NCI-H2227 (cell line): ENCODE measurements around the gene MATK.

ENCODE experiments used
- DNase-seq: peaks from one replicate; lab custom pipeline; 2025; ENCODE audit not compliant: unreplicated experiment; lab: John Stamatoyannopoulos, UW

The MATK gene

DNA sequence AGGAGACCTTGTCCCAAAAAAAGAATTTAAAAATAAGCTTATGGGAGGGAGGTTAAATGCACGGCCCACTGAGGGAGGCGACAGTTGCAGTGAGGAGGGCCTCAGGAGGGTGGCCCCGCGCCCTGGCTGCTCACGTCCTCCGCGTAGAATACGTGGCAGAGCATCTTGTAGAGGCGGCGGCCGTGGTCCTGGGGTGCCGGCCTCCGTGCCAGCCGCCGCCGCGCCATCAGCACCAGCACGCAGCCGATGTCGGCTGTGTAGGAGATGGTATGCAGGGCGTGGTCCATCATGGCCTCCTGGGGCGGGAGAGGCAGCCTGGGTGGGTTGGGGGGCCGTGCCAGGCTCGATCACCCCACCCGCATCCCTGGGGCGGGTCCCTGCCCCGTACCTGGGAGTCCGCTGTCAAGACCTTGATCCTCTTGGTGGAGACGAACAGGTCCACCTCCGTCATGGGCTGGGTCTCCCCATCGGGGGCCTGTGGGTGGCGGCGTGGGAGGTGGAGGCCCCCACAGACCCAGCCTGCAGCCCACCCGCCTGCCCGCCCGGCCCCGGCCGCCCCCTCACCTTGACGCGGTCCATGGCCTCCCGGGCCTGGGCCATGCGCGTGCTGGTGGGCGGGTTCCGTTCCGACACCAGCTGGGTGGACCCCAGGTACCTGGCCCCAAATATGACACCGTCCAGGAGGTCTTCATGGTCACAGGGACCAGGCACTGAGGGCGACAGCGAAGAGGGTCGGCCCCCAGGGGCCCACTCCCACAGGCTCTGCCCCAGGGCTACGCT lies 32.4 kb downstream of the MATK start:
- no peak for DNase-seq

DNA sequence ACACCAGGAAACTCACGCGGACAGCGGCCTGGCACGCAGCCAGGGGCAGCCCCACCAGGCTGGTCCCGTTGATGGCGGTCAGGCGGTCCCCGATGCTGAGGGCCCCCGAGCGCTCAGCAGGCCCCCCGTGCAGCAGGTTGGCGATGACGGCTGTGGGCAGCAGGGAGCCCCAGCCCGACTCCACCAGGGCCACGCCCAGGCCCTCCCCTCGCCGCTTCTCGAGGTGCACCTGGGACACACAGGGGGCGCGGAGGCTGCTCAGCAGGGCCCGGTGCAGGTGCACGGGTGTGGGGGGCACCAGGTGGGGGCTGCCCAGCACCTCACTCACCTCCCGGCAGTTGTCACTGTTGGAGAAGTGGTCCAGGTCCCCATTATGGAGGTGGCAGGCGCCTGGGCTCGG lies 33.7 kb downstream of the MATK start:
- DNase-seq, result no peak

DNA sequence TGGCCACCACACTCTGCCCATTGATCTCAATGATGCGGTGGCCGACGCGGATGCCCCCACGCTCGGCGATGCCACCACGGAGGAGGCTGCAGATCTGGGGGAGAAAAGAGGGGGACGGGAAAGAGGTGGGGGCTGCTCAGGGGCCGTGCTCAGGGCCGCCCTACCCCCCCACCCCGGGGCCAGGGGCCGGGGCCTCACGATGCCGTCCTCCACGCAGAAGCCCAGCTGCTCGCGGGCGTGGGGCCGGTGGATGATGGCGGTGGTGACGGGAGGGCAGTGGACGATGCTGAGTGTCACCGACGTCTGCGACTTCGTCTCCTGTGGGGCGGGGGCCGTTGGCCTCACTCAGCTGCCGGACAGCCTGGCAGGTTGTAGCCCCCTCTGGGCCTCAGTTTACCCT lies 34.9 kb downstream of the MATK start:
- no peak for DNase-seq

DNA sequence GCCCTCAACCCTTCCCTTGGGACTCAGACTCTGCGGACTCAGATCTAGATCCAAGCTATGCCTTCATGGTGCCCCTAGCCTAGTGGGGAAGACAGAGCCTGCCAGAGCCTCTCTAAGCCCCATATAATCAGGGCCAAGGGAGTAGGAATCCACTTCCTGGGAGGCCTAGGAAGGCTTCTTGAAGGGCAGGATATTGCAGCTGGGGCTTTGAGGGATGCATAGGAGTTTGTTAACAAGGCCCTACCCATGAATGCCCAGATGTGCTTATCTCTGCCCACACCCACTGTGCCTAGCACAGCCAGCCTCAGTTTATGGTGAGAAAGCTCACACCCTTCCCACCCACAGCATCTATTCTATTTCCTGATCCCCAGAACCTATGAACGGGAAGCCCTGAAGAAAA lies 36.0 kb downstream of the MATK start:
- no peak for DNase-seq

DNA sequence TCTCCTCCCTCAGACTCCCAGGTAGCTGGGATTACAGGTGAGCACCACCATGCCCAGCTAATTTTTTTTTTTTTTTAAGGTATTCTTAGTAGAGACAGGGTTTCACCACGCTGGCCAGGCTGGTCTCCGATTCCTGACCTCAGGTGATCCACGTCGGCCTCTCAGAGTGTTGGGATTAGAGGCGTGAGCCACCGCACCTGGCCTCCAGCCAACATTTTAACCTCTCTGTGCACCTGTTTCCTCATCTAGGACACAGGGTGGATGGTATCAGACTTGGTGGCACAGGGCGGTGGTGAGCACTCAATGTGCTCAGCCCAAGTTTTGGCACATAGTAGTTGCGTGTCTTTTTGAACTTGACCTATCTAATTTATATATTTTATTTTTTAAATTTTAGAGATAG lies 37.2 kb downstream of the MATK start:
- no peak for DNase-seq

DNA sequence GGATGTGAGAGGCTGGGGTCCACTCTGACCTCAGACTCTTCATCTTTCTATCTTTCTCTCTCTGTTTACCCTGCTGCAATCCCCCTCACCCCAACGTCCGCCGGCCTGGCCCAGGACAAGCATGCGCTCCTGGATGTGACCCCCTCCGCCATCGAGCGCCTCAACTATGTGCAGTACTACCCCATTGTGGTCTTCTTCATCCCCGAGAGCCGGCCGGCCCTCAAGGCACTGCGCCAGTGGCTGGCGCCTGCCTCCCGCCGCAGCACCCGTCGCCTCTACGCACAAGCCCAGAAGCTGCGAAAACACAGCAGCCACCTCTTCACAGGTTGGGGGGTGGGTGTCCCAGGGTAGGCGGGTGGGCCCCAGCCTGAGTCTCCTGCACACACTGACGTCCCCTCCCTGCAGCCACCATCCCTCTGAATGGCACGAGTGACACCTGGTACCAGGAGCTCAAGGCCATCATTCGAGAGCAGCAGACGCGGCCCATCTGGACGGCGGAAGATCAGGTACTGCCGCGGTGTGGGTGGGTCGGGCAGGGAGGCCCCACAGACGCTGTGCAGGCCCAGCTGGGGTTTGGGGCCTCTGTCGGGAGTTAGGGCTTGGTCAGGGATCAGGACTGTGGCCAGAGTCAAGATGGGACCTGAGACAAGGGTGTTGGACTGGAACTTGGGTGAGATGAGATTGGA lies 39.7 kb downstream of the MATK start:
- no peak for DNase-seq

DNA sequence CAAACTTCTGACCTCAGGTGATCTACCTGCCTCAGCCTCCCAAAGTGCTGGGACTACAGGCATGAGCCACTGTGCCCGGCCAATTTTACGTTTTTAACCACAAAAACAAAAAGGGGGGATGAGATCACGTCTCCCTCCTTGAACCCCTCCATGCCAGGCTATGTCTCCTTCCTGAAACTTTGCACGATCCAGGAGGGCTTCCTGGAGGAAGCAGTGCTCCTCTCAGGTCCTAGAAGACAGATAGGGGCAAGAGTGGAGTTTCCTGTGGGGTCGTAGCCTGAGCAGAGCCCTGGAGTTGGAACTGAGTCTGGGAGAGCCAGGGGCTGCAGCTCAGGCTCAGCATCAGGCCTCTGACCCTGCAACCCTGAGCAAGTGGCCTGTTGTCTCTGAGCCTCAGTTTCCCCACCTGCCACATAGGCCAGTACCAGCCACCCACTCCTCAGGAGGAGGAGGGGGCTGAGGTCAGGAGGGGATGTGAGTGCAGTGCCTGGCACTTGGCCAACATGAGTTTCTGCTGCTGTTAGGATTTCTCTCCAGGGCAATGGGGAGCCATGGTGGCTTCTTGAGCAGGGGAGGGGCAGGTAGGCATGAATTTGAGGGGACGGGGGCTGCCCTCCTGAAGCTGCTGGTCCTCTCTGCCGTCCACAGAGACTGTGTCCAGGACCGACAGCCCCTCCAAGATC lies 40.7 kb downstream of the MATK start:
- no peak for DNase-seq

DNA sequence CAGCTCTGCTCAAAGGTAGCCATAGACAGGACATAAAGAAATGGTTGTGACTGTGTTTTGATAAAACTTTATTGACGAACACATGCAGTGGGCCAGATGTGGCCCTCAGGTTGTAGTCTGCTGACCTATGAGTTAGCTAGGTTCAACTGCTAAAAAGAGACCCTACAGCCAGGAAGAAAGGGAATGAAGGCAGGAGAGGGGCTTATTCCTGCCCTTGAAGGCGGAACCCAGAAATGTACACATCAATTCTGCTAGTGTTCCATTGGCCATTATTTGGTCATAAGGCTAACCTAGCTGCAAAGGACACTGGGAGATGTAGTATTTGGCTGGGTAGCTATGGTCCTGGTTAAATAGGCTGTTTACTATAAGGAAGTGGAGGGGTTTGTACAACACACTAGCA lies 42.7 kb downstream of the MATK start:
- no peak for DNase-seq

DNA sequence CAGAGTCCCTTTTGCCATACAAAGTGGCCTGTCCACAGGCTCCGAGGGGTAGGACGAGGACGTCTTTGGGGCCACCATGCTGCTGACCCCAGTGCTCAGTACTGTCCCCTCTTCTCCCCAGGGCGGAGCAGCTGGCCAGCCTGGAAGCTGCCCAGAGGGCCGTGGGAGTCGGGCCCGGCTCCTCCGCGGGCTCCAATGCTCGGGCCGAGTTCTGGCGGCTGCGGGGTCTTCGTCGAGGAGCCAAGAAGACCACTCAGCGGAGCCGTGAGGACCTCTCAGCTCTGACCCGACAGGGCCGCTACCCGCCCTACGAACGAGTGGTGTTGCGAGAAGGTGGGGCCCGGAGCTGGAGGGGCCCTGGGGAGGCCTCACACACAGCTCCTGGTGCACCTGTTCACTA lies 45.8 kb downstream of the MATK start:
- DNase-seq, result no peak

DNA sequence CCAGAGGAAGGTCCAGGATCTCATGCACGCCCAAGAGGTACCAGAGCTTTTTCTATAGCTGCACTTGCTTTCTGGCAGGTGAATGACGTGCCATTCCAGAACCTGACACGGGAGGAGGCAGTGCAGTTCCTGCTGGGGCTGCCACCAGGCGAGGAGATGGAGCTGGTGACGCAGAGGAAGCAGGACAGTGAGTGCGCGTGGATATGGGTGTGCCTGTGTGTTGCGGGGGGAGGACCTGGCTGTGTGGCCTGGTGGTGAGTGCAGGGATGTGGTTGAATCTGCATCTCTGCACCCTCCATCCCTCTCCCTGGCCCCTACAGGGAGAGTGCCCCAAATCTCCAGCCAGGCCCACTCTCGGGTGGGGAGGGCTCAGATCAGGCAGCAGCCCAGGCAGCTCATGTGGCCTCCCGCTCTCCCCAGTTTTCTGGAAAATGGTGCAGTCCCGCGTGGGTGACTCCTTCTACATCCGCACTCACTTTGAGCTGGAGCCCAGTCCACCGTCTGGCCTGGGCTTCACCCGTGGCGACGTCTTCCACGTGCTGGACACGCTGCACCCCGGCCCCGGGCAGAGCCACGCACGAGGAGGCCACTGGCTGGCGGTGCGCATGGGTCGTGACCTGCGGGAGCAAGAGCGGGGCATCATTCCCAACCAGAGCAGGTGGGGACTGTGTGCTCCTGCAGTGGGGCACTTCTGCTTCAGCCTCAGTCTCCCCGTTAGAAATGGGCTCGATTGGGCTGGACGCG lies 47.5 kb downstream of the MATK start:
- DNase-seq, result no peak

DNA sequence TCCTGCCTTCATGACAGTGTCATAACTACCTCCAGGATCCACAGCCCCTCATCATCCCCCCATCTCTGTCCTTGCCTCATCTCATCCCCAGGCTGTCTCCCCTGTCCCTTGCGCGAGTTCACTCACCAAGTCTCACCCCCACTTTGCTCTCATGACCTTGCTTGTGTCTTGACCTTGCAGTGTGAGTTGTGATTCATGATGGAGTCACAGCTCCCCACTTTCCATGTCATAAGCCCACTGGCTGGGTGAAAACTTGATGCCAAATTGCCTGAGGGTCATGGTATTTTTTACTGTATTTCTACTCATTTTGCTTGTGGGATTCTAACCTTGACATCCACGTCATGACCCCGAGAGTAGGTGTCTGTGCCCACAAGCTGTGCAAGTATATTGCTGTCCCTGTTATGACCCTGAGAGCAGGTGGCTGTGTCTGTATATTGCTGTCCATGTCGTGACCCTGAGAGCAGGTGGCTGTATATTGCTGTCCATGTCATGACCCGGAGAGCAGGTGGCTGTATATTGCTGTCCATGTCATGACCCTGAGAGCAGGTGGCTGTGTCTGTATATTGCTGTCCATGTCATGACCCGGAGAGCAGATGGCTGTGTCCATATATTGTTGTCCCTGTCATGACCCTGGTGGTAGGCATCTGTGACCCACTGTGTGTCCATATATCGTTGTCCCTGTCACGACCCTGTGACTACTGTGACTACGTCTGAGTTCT lies 48.5 kb downstream of the MATK start:
- no peak for DNase-seq

DNA sequence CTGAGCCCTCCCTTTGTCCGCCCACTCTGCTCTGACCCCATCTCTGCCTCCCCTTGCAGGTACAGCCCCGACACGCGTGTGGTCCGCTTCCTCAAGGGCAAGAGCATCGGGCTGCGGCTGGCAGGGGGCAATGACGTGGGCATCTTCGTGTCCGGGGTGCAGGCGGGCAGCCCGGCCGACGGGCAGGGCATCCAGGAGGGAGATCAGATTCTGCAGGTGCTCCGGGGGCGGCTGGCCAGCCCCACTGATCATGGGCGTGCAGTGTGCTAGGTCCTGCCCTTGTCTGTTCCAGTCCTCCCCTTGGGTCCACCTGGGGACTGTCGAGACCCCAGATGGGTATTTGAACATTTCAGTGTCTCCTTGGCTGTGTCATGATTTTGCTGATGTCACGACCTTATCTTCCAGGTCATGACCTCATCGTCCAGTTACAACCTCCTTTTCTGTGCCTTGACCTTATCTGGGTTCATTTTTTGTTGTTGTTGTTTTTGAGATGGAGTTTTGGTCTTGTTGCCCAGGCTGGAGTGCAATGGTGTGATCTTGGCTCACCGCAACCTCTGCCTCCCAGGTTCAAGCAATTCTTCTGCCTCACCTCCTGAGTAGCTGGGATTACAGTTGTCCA lies 50.0 kb downstream of the MATK start:
- DNase-seq, result no peak

DNA sequence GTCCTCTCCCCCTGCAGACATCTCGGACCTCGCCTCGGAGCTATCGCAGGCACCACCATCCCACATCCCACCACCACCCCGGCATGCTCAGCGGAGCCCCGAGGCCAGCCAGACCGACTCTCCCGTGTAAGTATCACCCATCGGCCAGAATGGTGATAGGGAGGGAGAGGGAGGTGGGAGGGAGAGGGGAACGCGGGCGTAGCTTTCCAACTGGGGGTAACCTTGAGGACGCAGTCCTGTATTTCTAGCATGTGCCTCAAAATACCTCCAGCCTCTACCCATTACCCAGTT lies 51.9 kb downstream of the MATK start:
- no peak for DNase-seq

DNA sequence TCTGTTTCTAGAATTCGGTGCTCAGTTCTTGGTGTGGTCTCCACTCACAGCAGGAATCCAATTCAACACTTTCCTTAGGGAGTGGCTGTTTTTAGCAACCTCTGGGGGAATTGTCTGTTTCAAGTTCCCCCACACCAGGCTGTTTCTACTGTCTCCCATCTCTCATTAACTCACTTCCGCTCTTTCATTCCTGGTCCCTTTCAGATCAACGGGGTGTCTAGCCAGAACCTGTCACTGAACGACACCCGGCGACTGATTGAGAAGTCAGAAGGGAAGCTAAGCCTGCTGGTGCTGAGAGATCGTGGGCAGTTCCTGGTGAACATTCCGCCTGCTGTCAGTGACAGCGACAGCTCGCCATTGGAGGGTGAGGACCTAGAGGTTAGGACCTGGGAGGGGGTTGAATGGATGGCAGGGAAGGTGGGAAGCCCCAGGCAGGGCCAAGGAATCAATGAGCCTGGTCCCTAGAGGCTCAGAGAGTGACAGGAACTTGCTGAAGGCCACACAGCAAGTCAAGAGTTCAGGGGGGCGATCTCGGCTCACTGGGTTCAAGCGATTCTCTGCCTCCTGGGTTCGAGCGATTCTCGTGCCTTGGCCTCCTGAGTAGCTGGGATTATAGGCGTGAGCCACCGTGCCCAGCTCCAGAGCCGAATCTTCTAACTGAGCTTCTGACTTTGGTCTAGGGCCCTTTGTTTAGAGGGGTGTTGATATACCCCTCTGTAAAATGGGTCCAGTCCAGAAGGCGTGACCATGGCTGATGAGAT lies 52.5 kb downstream of the MATK start:
- DNase-seq, result no peak

DNA sequence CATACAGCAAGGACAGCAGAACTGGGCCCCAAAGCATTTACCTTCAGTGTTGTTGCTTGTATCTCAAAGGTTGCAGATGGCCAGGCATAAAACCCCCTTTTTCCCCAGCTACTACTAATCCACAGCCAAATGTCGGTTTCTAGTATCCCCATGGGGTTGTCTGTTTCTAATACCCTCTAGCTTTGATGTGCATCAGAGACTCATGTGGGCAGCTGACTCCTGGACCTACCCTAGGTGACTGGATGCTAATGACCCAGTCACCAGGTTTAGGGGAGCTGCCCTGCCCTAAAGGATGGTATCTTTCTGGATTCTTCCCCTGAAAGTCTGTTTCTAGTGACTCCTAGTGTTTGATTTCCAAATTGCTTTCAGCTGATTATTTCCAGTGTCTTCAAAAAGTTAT lies 54.1 kb downstream of the MATK start:
- no peak for DNase-seq

DNA sequence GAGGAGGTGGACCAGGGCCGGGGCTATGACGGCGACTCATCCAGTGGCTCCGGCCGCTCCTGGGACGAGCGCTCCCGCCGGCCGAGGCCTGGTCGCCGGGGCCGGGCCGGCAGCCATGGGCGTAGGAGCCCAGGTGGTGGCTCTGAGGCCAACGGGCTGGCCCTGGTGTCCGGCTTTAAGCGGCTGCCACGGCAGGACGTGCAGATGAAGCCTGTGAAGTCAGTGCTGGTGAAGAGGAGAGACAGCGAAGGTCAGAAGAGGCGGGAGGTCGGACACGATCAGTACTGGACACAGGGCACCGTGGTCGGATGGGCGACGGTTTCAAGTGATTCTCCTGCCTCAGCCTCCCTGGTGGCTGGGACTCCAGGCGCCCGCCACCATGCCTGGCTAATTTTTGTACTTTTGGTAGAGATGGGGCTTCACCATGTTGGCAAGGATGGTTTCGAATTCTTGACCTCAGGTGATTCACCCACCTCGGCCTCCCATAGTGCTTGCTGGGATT lies 55.7 kb downstream of the MATK start:
- DNase-seq, result no peak
